Type B pancreatic cell (in vitro differentiated cells): ENCODE measurements around the gene TBX21. TPM values are rescaled to one million over a fixed set of nuclear protein-coding genes. Genes with fewer than 3 reads are reported as not detected.
A peak's percentile ranks its signal among the peaks of the same experiment; 100 is the strongest.

Experiments
- DNase-seq: peaks from one replicate; pipeline ENCODE4 v3.0.0; 2021; ENCODE audit warnings: mixed read lengths; ENCODE audit not compliant: unreplicated experiment; ENCODE audit errors: extremely low spot score
- H3K27ac Mint-ChIP-seq: 2 replicates; pipeline ENCODE4 v1.8.0; 2021; ENCODE audit warnings: mild to moderate bottlenecking, mixed read lengths
- H3K27me3 Mint-ChIP-seq: 2 replicates; pipeline ENCODE4 v1.8.0; 2021; ENCODE audit warnings: mixed read lengths
- H3K36me3 Mint-ChIP-seq: 2 replicates; pipeline ENCODE4 v1.8.0; 2021; ENCODE audit warnings: mixed read lengths
- H3K4me1 Mint-ChIP-seq: one replicate; pipeline ENCODE4 v1.8.0; 2021; ENCODE audit warnings: mixed read lengths; ENCODE audit not compliant: unreplicated experiment
- H3K4me3 Mint-ChIP-seq: 2 replicates; pipeline ENCODE4 v1.8.0; 2021; ENCODE audit warnings: mild to moderate bottlenecking, mixed read lengths
- H3K9me3 Mint-ChIP-seq: 2 replicates; pipeline ENCODE4 v1.8.0; 2021; ENCODE audit warnings: mixed read lengths
- total RNA-seq: library from RNA; stranded (reverse); gene quantifications from 2 replicates; pipeline ENCODE4 v1.2.1, GENCODE V29; 2021; ENCODE audit warnings: low replicate concordance
- TF ChIP-seq, protein P1 (sequence below): fragments of 200-600 bp; sonication (generic); conservative IDR thresholded peaks from 2 replicates; pipeline ENCODE4 v1.5.0; 2021; ENCODE audit warnings: antibody characterized with exemption, mild to moderate bottlenecking

TBX21 gene
- total RNA-seq, 1 donor from 2014 or later, result not detected

DNA sequence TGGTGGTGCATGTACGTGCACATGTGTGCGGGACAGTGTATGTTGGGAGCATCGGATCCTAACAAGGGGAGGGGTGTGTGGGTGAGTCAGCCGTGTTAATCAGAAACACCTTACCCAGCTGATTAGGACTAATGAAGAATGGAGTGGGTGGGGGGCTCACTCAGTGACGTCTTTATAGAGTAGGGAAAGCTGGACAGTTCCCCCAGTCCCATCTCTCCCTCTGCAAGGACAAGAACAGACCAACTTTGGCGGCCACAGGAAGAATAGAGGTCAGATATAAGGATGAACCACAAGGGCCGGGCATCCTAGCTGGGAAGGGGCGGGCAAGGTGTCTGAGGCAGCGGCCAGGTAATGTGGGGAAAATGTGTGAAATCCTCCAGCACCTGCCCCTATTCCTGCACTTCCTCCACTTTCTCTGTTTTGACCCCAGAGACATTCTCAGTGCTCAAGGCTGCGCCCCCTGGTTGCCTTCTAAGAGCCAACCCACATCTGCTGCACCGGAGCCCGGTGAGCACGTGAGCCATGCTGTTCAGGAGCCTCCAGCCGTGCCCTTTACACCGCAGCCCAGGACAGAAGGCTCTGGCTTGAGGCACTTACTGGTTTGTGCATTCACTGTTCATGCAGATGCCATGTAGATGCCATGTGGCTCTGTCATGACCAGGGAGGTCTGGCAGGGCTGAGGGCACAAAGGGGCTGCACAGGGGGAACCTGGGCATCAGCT lies 18.9 kb upstream of the TBX21 start:
- no peak overlapping the region for H3K4me3 Mint-ChIP-seq
- H3K36me3 Mint-ChIP-seq, result peaks cover 3% of the 10 kb centered on the region
- no peak for DNase-seq
- H3K27ac Mint-ChIP-seq, result no peak overlapping the region
- TF ChIP-seq, protein P1, sequence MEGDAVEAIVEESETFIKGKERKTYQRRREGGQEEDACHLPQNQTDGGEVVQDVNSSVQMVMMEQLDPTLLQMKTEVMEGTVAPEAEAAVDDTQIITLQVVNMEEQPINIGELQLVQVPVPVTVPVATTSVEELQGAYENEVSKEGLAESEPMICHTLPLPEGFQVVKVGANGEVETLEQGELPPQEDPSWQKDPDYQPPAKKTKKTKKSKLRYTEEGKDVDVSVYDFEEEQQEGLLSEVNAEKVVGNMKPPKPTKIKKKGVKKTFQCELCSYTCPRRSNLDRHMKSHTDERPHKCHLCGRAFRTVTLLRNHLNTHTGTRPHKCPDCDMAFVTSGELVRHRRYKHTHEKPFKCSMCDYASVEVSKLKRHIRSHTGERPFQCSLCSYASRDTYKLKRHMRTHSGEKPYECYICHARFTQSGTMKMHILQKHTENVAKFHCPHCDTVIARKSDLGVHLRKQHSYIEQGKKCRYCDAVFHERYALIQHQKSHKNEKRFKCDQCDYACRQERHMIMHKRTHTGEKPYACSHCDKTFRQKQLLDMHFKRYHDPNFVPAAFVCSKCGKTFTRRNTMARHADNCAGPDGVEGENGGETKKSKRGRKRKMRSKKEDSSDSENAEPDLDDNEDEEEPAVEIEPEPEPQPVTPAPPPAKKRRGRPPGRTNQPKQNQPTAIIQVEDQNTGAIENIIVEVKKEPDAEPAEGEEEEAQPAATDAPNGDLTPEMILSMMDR, result no peak
- H3K27me3 Mint-ChIP-seq, result peaks cover 66% of the 10 kb centered on the region
- H3K9me3 Mint-ChIP-seq, result no peaks in the 10 kb centered on the region
- peaks cover 12% of the 10 kb centered on the region for H3K4me1 Mint-ChIP-seq

DNA sequence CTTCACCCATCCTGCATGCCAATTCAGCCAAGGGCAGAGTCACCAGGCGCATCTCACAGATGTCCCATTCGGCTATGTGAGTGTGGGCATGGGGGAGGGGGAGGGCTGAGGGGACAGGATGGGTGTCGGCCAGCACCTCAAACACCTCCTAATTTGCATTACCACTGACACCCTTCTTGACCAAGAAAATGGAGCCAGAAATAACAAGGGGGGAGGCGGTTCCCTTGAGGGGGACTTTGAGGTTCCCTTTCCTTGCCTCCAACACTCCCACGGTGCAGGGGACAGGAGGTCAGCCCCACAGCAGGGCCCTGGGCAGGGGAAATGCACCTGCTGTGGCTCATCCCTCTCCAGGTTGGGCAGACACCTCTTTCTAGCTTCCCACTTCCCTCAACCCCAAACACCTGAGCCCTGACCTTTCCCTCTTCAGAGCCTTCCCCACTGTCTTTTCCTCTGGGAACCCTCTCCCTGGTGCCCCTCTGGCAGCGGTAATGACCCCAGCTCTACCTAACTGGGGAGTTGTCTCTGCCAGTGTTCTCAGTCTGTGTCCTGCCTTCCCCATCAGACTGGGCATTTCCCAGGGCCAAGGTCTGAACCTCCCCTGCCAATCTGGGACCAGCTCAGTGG lies 18.2 kb upstream of the TBX21 start:
- H3K27me3 Mint-ChIP-seq, result peaks cover 73% of the 10 kb centered on the region
- no peak overlapping the region for H3K27ac Mint-ChIP-seq
- H3K4me1 Mint-ChIP-seq, result peaks cover 12% of the 10 kb centered on the region
- H3K36me3 Mint-ChIP-seq, result no peaks in the 10 kb centered on the region
- H3K4me3 Mint-ChIP-seq, result no peak overlapping the region
- no peaks in the 10 kb centered on the region for H3K9me3 Mint-ChIP-seq
- TF ChIP-seq, protein P1, result no peak
- no peak for DNase-seq

DNA sequence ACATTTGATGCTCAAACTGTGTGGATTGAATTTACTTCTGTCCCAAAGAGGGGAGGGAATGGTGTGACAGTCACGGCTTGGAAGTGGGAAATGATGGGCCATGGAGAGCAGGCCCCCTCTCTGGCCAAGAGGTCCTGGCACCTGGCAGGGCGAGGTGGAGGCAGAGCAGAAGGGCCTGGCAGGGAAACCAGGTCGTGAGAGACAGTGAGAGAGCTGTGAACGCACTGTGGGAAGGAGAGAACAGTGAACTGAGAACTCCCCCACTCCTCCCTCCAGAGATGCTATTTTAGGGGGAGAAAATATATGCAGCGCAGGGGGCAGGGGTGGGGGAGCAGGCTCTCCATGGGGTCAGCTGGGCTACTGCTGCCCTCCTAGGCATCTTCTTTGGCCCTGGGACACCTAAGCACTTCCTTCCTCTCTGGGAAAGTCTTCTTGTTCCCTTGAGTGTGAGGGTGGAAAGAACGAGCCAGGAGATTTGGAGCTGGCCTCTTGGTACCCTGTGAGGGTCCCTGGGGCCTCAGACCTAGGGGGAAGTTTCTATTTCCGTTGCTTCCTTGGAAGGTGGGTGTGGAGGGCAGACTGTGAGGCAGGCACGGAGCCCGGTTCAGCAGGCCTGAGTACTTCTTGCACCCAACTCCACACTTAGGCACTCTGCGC lies 17.2 kb upstream of the TBX21 start:
- Mint-ChIP-seq H3K9me3 (no peaks in the 10 kb centered on the region), H3K27ac (no peak overlapping the region), H3K36me3 (no peaks in the 10 kb centered on the region), H3K27me3 (peaks cover 80% of the 10 kb centered on the region), H3K4me3 (no peak overlapping the region), H3K4me1 (peaks cover 12% of the 10 kb centered on the region)
- TF ChIP-seq, protein P1, result no peak
- no peak for DNase-seq

DNA sequence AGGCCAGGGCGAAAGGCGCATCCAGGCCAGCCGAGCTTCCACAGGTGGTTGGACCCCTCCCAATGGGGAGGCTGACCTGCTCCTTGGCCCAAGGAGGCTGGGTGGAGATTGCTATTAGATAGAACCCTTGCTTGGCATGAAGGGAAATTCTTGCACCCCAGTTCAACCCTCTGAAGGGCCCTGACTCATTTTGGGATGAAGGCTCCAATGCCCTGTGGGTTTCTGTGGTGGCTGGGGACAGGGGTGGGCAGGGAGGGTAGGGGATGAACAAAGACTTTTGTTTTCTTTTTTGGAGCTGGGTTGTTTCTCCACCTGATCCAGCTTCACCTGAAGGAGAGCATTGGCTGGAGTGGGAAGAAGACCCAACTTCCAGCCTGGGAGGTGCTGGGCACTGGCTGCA lies 16.7 kb upstream of the TBX21 start:
- no peak overlapping the region for H3K4me3 Mint-ChIP-seq
- H3K9me3 Mint-ChIP-seq, result no peaks in the 10 kb centered on the region
- no peak overlapping the region for H3K27ac Mint-ChIP-seq
- peaks cover 12% of the 10 kb centered on the region for H3K4me1 Mint-ChIP-seq
- DNase-seq, result no peak
- peaks cover 84% of the 10 kb centered on the region for H3K27me3 Mint-ChIP-seq
- TF ChIP-seq, protein P1, result no peak
- H3K36me3 Mint-ChIP-seq, result no peaks in the 10 kb centered on the region

DNA sequence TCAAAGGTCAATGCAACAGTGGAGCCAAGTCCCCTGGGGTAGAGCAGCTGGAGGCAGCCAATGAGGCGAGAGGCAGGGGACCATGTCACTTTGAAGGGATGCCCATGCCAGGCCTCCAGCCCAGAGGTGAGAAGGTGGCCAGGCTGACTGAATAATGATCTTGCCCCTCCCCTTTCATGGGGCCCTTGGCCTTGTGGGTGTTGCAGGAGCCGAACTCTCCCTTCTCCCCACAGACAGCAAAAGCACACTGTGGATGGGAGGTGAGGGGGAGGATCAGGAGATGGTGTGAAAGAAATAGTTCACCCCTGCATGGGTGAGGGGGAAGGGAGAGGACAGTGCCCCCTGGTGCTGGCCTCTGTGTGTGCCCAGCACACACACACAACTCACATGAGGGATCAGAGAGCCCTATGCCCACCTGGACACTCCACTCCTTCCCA lies 15.8 kb upstream of the TBX21 start:
- H3K9me3 Mint-ChIP-seq, result no peaks in the 10 kb centered on the region
- H3K27me3 Mint-ChIP-seq, result peaks cover 91% of the 10 kb centered on the region
- DNase-seq, result no peak
- H3K4me3 Mint-ChIP-seq, result no peak overlapping the region
- peaks cover 12% of the 10 kb centered on the region for H3K4me1 Mint-ChIP-seq
- no peak overlapping the region for H3K27ac Mint-ChIP-seq
- no peaks in the 10 kb centered on the region for H3K36me3 Mint-ChIP-seq
- TF ChIP-seq, protein P1, result peak; percentile 50
